ENCODE measurements around the gene ABCD4. TPM values are rescaled to one million over a fixed set of nuclear protein-coding genes. Genes with fewer than 3 reads are reported as not detected.

Gene ABCD4
- polyA plus RNA-seq, 1 donor (not counting 4 experiments of a cell fraction or from before 2014, with no cell fraction given), result 12.9 TPM

DNA sequence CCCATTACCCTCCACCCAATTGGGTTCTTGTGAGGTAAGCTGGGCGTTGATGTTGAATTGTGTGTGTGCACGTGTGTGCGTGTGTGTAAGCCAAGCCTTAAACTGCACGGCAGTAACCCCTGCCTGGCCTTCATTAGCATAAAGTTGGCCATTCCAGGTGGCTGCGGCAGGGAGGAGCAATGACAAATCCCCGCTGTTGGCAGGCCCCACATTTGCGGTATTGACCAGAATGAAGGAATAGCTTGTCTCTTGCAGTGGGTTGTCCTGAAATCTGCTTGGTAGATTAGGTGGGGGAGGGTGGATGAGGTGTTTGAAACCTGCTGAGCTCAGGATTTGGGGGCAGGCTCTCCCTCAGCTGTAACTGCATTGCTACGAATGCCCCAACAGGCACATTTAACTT, 56.2 kb downstream of the ABCD4 start:
- Histone ChIP-seq H2AFZ (ENCODE audit: control insufficient read depth, low read length) (no peak overlapping the region), H3K4me1 (ENCODE audit: control insufficient read depth, extremely low read depth, insufficient read depth, low read length) (no peaks in the 10 kb centered on the region), H3K9ac (ENCODE audit: control insufficient read depth, extremely low read depth, insufficient read depth, low read length) (no peak overlapping the region), H3K4me2 (ENCODE audit: control insufficient read depth, extremely low read depth, insufficient read depth, low read depth, low read length) (no peak overlapping the region), H3K9me3 (ENCODE audit: control insufficient read depth, low read depth, low read length) (no peaks in the 10 kb centered on the region), H3K36me3 (ENCODE audit: control insufficient read depth in 2 of 2, extremely low read depth in 1 of 2, insufficient read depth in 2 of 2, low read length in 2 of 2) (no peaks in the 10 kb centered on the region), H3K27ac (ENCODE audit: control insufficient read depth, insufficient read depth, low read length) (no peak overlapping the region), H3K27me3 (ENCODE audit: control insufficient read depth, extremely low read depth, insufficient read depth, low read length) (peaks cover 66% of the 10 kb centered on the region), H3K79me2 (ENCODE audit: control insufficient read depth, insufficient read depth, low read length) (no peaks in the 10 kb centered on the region), H3K4me3 (ENCODE audit: control insufficient read depth in 2 of 3, extremely low read depth in 1 of 3, insufficient read depth in 2 of 3, low read depth in 1 of 3, low read length in 3 of 3) (no peak overlapping the region), H4K20me1 (ENCODE audit: control insufficient read depth, extremely low read depth, insufficient read depth, low read length) (no peaks in the 10 kb centered on the region), H3K9me1 (ENCODE audit: control insufficient read depth, extremely low read depth, insufficient read depth, low read length) (no peaks in the 10 kb centered on the region)
- no peak for DNase-seq (ENCODE audit: low read depth, low spot score)
- no peak for TF ChIP-seq EZH2 (IDR thresholded peaks at IDR 0.05; ENCODE audit: low read length)
- TF ChIP-seq, protein P1, sequence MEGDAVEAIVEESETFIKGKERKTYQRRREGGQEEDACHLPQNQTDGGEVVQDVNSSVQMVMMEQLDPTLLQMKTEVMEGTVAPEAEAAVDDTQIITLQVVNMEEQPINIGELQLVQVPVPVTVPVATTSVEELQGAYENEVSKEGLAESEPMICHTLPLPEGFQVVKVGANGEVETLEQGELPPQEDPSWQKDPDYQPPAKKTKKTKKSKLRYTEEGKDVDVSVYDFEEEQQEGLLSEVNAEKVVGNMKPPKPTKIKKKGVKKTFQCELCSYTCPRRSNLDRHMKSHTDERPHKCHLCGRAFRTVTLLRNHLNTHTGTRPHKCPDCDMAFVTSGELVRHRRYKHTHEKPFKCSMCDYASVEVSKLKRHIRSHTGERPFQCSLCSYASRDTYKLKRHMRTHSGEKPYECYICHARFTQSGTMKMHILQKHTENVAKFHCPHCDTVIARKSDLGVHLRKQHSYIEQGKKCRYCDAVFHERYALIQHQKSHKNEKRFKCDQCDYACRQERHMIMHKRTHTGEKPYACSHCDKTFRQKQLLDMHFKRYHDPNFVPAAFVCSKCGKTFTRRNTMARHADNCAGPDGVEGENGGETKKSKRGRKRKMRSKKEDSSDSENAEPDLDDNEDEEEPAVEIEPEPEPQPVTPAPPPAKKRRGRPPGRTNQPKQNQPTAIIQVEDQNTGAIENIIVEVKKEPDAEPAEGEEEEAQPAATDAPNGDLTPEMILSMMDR (optimal IDR thresholded peaks at IDR 0.05 in 1 of 3, IDR thresholded peaks at IDR 0.05 in 1 of 3, conservative IDR thresholded peaks at IDR 0.05 in 1 of 3; ENCODE audit: extremely low read depth in 1 of 3, insufficient read depth in 2 of 3, low read length in 3 of 3), result no peak
- no peak for FAIRE-seq
- dilution Hi-C loops (cut with MboI; ENCODE audit: extremely low pct_ligation_motif_present, low sequenced_read_pairs), result no loop called here

DNA sequence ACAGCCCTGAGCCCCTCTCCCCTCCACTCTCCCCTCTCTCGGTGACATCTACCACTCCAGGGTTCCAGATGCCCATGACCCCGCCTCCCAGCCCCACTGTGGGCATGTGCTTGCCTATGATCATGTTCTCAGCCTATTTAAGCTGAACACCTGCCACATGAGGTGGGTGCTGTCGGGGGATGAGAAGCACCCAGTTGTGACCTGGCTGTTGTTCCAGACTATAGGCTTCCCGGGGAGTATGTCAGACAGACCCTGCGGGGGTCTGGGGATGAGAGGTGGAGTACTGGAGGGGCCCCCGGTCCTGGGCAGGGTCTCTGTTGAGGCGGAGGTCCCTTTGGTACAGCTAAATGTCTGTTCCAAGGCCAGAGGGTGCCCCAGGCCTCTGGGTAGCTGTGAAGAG, 57.4 kb downstream of the ABCD4 start:
- dilution Hi-C loops (cut with MboI; ENCODE audit: extremely low pct_ligation_motif_present, low sequenced_read_pairs), result no loop called here
- no peak for FAIRE-seq

More for the DNA sequence above, 57.4 kb downstream of the ABCD4 start:
- Histone ChIP-seq H3K4me1 (ENCODE audit: control insufficient read depth, extremely low read depth, insufficient read depth, low read length) (peaks cover 4% of the 10 kb centered on the region), H3K9ac (ENCODE audit: control insufficient read depth, extremely low read depth, insufficient read depth, low read length) (no peak overlapping the region), H2AFZ (ENCODE audit: control insufficient read depth, low read length) (no peak overlapping the region), H4K20me1 (ENCODE audit: control insufficient read depth, extremely low read depth, insufficient read depth, low read length) (no peaks in the 10 kb centered on the region), H3K9me3 (ENCODE audit: control insufficient read depth, low read depth, low read length) (no peaks in the 10 kb centered on the region), H3K4me2 (ENCODE audit: control insufficient read depth, extremely low read depth, insufficient read depth, low read depth, low read length) (no peak overlapping the region), H3K79me2 (ENCODE audit: control insufficient read depth, insufficient read depth, low read length) (no peaks in the 10 kb centered on the region), H3K4me3 (ENCODE audit: control insufficient read depth in 2 of 3, extremely low read depth in 1 of 3, insufficient read depth in 2 of 3, low read depth in 1 of 3, low read length in 3 of 3) (no peak overlapping the region), H3K9me1 (ENCODE audit: control insufficient read depth, extremely low read depth, insufficient read depth, low read length) (no peaks in the 10 kb centered on the region), H3K27me3 (ENCODE audit: control insufficient read depth, extremely low read depth, insufficient read depth, low read length) (peaks cover 78% of the 10 kb centered on the region), H3K27ac (ENCODE audit: control insufficient read depth, insufficient read depth, low read length) (no peak overlapping the region), H3K36me3 (ENCODE audit: control insufficient read depth in 2 of 2, extremely low read depth in 1 of 2, insufficient read depth in 2 of 2, low read length in 2 of 2) (no peaks in the 10 kb centered on the region)
- DNase-seq (ENCODE audit: low read depth, low spot score), result no peak
- TF ChIP-seq EZH2 (IDR thresholded peaks at IDR 0.05; ENCODE audit: low read length), result no peak
- TF ChIP-seq, protein P1 (optimal IDR thresholded peaks at IDR 0.05 in 1 of 3, IDR thresholded peaks at IDR 0.05 in 1 of 3, conservative IDR thresholded peaks at IDR 0.05 in 1 of 3; ENCODE audit: extremely low read depth in 1 of 3, insufficient read depth in 2 of 3, low read length in 3 of 3), result no peak
